Gastrocnemius medialis (tissue), 4 donors: ENCODE results near the gene OLFML2A. TPM values are rescaled to one million over a fixed set of nuclear protein-coding genes. Genes with fewer than 3 reads are reported as not detected.

ENCODE experiments used
- ATAC-seq, 2 donors: fragments of 150-250 bp; one replicate each; pipeline ENCODE4 v1.9.1; 2016
- DNase-seq, 2 donors: peaks; one replicate each; pipeline ENCODE4 v3.0.0-alpha.2; 2019
- H3K27ac ChIP-seq, 4 donors: fragments of 200-600 bp; sonication (generic); 1 replicate in 1 of 4; 2 replicates in 3 of 4; pipeline ENCODE4 v1.5.1; 2016 to 2018; ENCODE audit warnings: mild to moderate bottlenecking in 2 of 4, moderate library complexity in 1 of 4
- H3K27me3 ChIP-seq, 3 donors: fragments of 200-600 bp; sonication (generic) in 2 of 3; 1 replicate in 1 of 3; 2 replicates in 2 of 3; pipeline versions ENCODE4 v1.5.1 to v1.6.0; 2016 to 2019; ENCODE audit warnings: mild to moderate bottlenecking in 1 of 3, moderate library complexity in 1 of 3
- H3K36me3 ChIP-seq, 2 donors: fragments of 200-600 bp; sonication (generic) in 1 of 2; one replicate each; pipeline ENCODE4 v1.5.1; 2017 to 2018
- H3K4me1 ChIP-seq, 2 donors: fragments of 200-600 bp; sonication (generic) in 1 of 2; one replicate each; pipeline ENCODE4 v1.5.1; 2016 to 2017; ENCODE audit warnings: mild to moderate bottlenecking in 2 of 2
- H3K4me3 ChIP-seq, 4 donors: fragments of 200-600 bp; sonication (generic) in 3 of 4; 1 replicate in 1 of 4; 2 replicates in 3 of 4; pipeline ENCODE4 v1.5.1; 2016 to 2019; ENCODE audit warnings: mild to moderate bottlenecking in 2 of 4
- H3K9me3 ChIP-seq, 3 donors: fragments of 200-600 bp; sonication (generic) in 2 of 3; 1 replicate in 1 of 3; 2 replicates in 2 of 3; pipeline ENCODE4 v1.5.1; 2016 to 2019
- POLR2A ChIP-seq, 2 donors: fragments of 450-650 bp; IDR thresholded peaks; one replicate each; pipeline ENCODE4 v1.6.1; 2017; ENCODE audit warnings: antibody characterized with exemption in 2 of 2, mild to moderate bottlenecking in 2 of 2, moderate library complexity in 2 of 2
- in situ Hi-C, 4 donors: fragments of 200-750 bp; cut with MboI; loops; one replicate each; pipeline versions ENCODE4 v1.15.0 to v1.8.0; 2017; ENCODE audit warnings: low sequenced_read_pairs in 4 of 4
- intact Hi-C: fragments of 100-400 bp; cut with DNase I; formaldehyde crosslinking; loops from one replicate; pipeline ENCODE4 v1.15.1; 2023; ENCODE audit warnings: low total_unique reads
- total RNA-seq, 4 donors: library from RNA; depleted of rRNA; stranded (reverse); fragments of >200 nt; gene quantifications; one replicate each; pipeline versions ENCODE4 v1.1.0 to v1.2.3, GENCODE V29; 2016
- TF ChIP-seq, protein P1 (sequence below), 5 experiments: fragments of 450-650 bp in 3 of 5; fragments of 200-600 bp in 2 of 5; sonication (generic) in 2 of 5; IDR thresholded peaks in 4 of 5; conservative IDR thresholded peaks in 1 of 5; 1 replicate in 4 of 5; 2 replicates in 1 of 5; pipeline ENCODE4 v1.5.1; 2016 to 2019; ENCODE audit warnings: antibody characterized with exemption in 5 of 5, mild to moderate bottlenecking in 3 of 5, moderate library complexity in 3 of 5

OLFML2A gene
- total RNA-seq, 4 donors from 2014 or later: 6.9 to 48.0 (median 32.8) TPM

DNA sequence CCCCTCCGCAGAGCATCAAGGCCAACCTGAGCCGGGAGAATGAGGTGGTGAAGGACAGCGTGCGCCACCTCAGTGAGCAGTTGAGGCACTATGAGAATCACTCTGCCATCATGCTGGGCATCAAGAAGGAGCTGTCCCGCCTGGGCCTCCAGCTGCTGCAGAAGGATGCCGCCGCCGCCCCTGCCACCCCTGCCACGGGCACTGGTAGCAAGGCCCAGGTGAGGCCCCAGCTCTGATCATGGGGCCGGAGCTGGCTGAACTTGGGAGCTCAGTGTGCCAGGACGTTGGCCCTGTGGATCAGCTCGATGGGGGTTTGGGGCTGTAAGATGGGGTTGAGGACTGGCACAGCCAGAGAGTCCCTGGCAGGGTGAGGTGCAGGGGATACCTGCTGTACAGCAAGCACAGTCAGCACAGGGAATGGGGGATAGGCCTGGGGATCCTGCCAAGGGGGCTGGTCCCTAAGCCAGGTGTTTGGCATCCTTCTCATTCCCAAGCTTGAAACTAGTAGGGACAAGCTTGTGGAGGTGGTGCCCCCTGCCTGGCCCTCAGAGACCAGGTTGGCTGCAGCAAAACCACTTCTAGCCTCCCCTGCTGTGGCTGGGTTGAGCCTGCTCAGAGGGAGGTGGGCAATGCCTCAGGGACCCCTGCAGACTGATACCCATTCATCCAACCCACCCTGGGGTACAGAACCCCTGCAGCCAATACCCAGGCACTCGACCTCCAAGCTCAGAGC lies 22.5 kb downstream of the OLFML2A start:
- DNase-seq (no peak), ATAC-seq (no peak)
- intact Hi-C loops (no loop called here), in situ Hi-C loops (loop anchor here in 1 of 4 donors (10.0 kb wide), 1 partner anchor 45 kb away; no protein-coding TSS in a partner anchor)
- no peaks in the 10 kb centered on the region for H3K36me3 ChIP-seq
- TF ChIP-seq, protein P1, sequence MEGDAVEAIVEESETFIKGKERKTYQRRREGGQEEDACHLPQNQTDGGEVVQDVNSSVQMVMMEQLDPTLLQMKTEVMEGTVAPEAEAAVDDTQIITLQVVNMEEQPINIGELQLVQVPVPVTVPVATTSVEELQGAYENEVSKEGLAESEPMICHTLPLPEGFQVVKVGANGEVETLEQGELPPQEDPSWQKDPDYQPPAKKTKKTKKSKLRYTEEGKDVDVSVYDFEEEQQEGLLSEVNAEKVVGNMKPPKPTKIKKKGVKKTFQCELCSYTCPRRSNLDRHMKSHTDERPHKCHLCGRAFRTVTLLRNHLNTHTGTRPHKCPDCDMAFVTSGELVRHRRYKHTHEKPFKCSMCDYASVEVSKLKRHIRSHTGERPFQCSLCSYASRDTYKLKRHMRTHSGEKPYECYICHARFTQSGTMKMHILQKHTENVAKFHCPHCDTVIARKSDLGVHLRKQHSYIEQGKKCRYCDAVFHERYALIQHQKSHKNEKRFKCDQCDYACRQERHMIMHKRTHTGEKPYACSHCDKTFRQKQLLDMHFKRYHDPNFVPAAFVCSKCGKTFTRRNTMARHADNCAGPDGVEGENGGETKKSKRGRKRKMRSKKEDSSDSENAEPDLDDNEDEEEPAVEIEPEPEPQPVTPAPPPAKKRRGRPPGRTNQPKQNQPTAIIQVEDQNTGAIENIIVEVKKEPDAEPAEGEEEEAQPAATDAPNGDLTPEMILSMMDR (IDR thresholded peaks at IDR 0.05 in 4 of 5, conservative IDR thresholded peaks at IDR 0.05 in 1 of 5): no peak
- no peak for TF ChIP-seq POLR2A (IDR thresholded peaks at IDR 0.05)
- no peak overlapping the region for H3K4me3 ChIP-seq
- H3K27ac ChIP-seq: no peak overlapping the region
- peaks cover 54 to 72% of the 10 kb centered on the region in 2 donors for H3K4me1 ChIP-seq
- no peaks in the 10 kb centered on the region for H3K9me3 ChIP-seq
- H3K27me3 ChIP-seq: no peaks in the 10 kb centered on the region

DNA sequence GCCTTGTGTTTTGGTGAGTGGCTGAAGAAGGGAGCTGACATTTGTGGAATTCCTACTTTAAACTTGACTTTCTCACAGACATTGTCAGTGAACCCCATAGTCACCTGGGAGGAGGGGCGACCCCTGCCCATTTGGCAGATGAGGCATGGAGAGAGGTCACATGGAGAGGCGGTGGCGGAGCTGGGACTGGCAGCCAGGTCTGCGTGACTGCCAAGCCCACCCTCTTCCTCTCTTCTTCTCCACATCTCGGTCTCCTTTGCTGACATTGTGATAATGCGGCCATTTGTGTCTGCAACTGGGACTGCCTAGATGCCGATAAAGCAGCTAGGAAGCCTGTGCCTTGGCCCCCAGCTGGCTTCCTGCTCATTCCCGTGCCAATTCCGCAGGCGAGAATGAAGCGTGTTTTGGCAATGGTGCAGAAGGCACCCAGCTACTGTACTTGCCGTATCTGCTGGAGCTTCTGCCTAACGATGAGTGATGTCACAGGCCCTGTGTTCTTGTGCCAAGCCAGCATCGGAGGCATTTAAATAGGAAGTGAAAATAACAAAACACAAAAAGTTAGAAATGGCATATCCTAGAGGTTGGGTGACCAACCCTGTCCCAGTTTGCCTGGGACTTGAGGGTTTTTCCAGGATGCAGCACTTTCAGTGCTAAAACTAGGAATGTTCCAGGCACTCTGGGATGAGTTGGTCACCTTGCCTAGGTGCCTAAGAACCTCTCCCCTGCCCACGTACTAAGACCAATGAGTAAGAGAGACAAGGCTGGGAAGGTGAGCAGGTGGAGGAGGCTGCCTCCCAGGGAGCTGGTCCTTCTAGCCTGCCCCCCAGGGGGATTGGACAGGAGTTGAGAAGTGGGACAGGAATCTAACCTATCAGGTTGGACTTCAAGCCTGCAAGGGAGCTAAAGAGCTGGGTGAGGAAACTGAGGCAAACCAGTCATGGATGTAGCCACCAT lies 23.6 kb downstream of the OLFML2A start:
- Histone ChIP-seq H3K9me3 (no peaks in the 10 kb centered on the region), H3K4me3 (no peak overlapping the region), H3K36me3 (no peaks in the 10 kb centered on the region), H3K27me3 (no peaks in the 10 kb centered on the region), H3K4me1 (peaks cover 49 to 69% of the 10 kb centered on the region in 2 donors), H3K27ac (no peak overlapping the region)
- TF ChIP-seq POLR2A (IDR thresholded peaks at IDR 0.05): no peak
- TF ChIP-seq, protein P1 (IDR thresholded peaks at IDR 0.05 in 4 of 5, conservative IDR thresholded peaks at IDR 0.05 in 1 of 5): no peak
- ATAC-seq: no peak
- in situ Hi-C loops: no loop called here
- intact Hi-C loops: no loop called here
- DNase-seq: peak in 1 of 2 donors; percentile 37

DNA sequence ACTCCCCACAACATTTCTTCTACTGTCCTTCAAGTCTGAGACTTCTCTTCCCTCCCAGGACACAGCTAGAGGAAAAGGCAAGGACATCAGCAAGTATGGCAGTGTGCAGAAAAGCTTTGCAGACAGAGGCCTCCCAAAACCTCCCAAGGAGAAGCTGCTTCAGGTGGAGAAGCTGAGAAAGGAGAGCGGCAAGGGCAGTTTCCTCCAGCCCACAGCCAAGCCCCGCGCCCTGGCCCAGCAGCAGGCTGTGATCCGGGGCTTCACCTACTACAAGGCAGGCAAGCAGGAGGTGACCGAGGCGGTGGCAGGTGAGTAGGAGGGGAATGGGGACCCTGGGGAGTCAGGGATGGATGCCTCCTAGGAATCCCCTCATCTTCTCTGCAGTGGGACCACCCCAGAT lies 24.4 kb downstream of the OLFML2A start:
- DNase-seq (no peak), ATAC-seq (no peak)
- peaks cover 44 to 62% of the 10 kb centered on the region in 2 donors for H3K4me1 ChIP-seq
- no peak for TF ChIP-seq POLR2A (IDR thresholded peaks at IDR 0.05)
- TF ChIP-seq, protein P1 (IDR thresholded peaks at IDR 0.05 in 4 of 5, conservative IDR thresholded peaks at IDR 0.05 in 1 of 5): no peak
- H3K36me3 ChIP-seq: no peaks in the 10 kb centered on the region
- H3K9me3 ChIP-seq: no peaks in the 10 kb centered on the region
- intact Hi-C loops (no loop called here), in situ Hi-C loops (no loop called here)
- H3K27me3 ChIP-seq: no peaks in the 10 kb centered on the region
- H3K27ac ChIP-seq: no peak overlapping the region
- H3K4me3 ChIP-seq: no peak overlapping the region

DNA sequence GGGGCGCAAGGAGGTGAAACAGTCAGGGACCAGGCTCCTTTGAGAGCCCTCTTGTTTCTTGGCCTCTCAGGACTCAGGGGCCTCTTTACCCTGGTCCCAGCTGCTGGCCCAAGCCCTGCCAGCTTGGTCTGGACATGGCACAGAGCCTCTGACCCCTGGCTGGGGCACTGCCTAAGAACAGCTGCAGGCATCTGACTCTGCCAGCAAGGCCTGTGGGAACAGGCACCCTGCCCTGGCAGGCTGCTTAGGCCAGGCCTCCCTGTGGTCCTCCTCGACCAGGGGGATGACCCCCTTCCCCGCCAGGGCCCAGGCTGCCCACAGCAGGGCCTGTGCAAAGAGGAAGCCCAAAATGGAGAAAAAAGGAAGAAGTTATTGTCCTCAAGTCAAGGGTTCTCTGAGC lies 25.5 kb downstream of the OLFML2A start:
- Histone ChIP-seq H3K4me3 (no peak overlapping the region), H3K27ac (peak overlapping the region in 3 of 4 donors; percentile 16 to 73 (median 61)), H3K36me3 (no peaks in the 10 kb centered on the region), H3K9me3 (no peaks in the 10 kb centered on the region), H3K4me1 (peaks cover 36 to 51% of the 10 kb centered on the region in 2 donors), H3K27me3 (no peaks in the 10 kb centered on the region)
- TF ChIP-seq POLR2A (IDR thresholded peaks at IDR 0.05): no peak
- TF ChIP-seq, protein P1 (IDR thresholded peaks at IDR 0.05 in 4 of 5, conservative IDR thresholded peaks at IDR 0.05 in 1 of 5): no peak
- in situ Hi-C loops: no loop called here
- intact Hi-C loops: no loop called here
- ATAC-seq (peak; percentile 46 to 80), DNase-seq (peak in 1 of 2 donors; percentile 84)
